Measurements from ENCODE around the gene FAIM2.
A peak's percentile ranks its signal among the peaks of the same experiment; 100 is the strongest.

FAIM2 gene

GRCh38 chr12:49831717-49832116 is 72.0 kb downstream of the FAIM2 start:
- Histone ChIP-seq H3K27ac (ENCODE audit: low read length) (no peak overlapping the region), H3K9me3 (ENCODE audit: insufficient read depth, low read depth, low read length) (no peaks in the 10 kb centered on the region), H3K36me3 (ENCODE audit: insufficient read depth, low read depth, low read length) (no peaks in the 10 kb centered on the region), H3K4me1 (ENCODE audit: insufficient read depth, low read length) (peaks cover 11% of the 10 kb centered on the region), H3K27me3 (ENCODE audit: insufficient read depth, low read length) (no peaks in the 10 kb centered on the region), H3K9ac (ENCODE audit: low read depth, low read length) (no peak overlapping the region), H3K4me3 (ENCODE audit: low read length) (no peak overlapping the region)

GRCh38 chr12:49828133-49829091 is 75.3 kb downstream of the FAIM2 start, which contains the start of gene NCKAP5L:
Gene NCKAP5L, minus strand, starts transcription at chr12:49828413. Its CDS starts 24,369 bp downstream, at chr12:49804044.
- H3K36me3 ChIP-seq (ENCODE audit: insufficient read depth, low read depth, low read length) = no peaks in the 10 kb centered on the region
- H3K4me1 ChIP-seq (ENCODE audit: insufficient read depth, low read length) = peaks cover 23% of the 10 kb centered on the region
- no peaks in the 10 kb centered on the region for H3K9me3 ChIP-seq (ENCODE audit: insufficient read depth, low read depth, low read length)
- H3K9ac ChIP-seq (ENCODE audit: low read depth, low read length) = peak within 1 kb of the TSS; percentile 92
- peak within 1 kb of the TSS; percentile 94 for H3K4me3 ChIP-seq (ENCODE audit: low read length)
- peak within 1 kb of the TSS; percentile 93 for H3K27ac ChIP-seq (ENCODE audit: low read length)
- H3K27me3 ChIP-seq (ENCODE audit: insufficient read depth, low read length) = no peaks in the 10 kb centered on the region

- H3K4me1 ChIP-seq (ENCODE audit: insufficient read depth, low read length) = peaks cover 23% of the 10 kb centered on the region
- H3K4me3 ChIP-seq (ENCODE audit: low read length) = peak overlapping the region; percentile 94
- H3K27ac ChIP-seq (ENCODE audit: low read length) = no peak overlapping the region
These were observed 76.2 kb downstream of the FAIM2 start for GRCh38 chr12:49827401-49828099.

GRCh38 chr12:49827051-49827400 is 76.7 kb downstream of the FAIM2 start:
- Histone ChIP-seq H3K4me1 (ENCODE audit: insufficient read depth, low read length) (peaks cover 23% of the 10 kb centered on the region), H3K36me3 (ENCODE audit: insufficient read depth, low read depth, low read length) (peaks cover 11% of the 10 kb centered on the region), H3K9ac (ENCODE audit: low read depth, low read length) (peak overlapping the region; percentile 53), H3K4me3 (ENCODE audit: low read length) (peak overlapping the region; percentile 94), H3K27me3 (ENCODE audit: insufficient read depth, low read length) (no peaks in the 10 kb centered on the region), H3K27ac (ENCODE audit: low read length) (no peak overlapping the region), H3K9me3 (ENCODE audit: insufficient read depth, low read depth, low read length) (no peaks in the 10 kb centered on the region)

More at GRCh38 chr12:49827401-49828099, 76.2 kb downstream of the FAIM2 start:
- Histone ChIP-seq H3K27me3 (ENCODE audit: insufficient read depth, low read length) (no peaks in the 10 kb centered on the region), H3K9ac (ENCODE audit: low read depth, low read length) (peak overlapping the region; percentile 53), H3K36me3 (ENCODE audit: insufficient read depth, low read depth, low read length) (peaks cover 6% of the 10 kb centered on the region), H3K9me3 (ENCODE audit: insufficient read depth, low read depth, low read length) (no peaks in the 10 kb centered on the region)

- peaks cover 13% of the 10 kb centered on the region for H3K36me3 ChIP-seq (ENCODE audit: insufficient read depth, low read depth, low read length)
- H3K9me3 ChIP-seq (ENCODE audit: insufficient read depth, low read depth, low read length) = no peaks in the 10 kb centered on the region
- H3K27me3 ChIP-seq (ENCODE audit: insufficient read depth, low read length) = no peaks in the 10 kb centered on the region
- H3K9ac ChIP-seq (ENCODE audit: low read depth, low read length) = no peak overlapping the region
- no peak overlapping the region for H3K27ac ChIP-seq (ENCODE audit: low read length)
- H3K4me3 ChIP-seq (ENCODE audit: low read length) = no peak overlapping the region
- peaks cover 26% of the 10 kb centered on the region for H3K4me1 ChIP-seq (ENCODE audit: insufficient read depth, low read length)
These were observed 77.7 kb downstream of the FAIM2 start for GRCh38 chr12:49825971-49826421.

- H3K9me3 ChIP-seq (ENCODE audit: insufficient read depth, low read depth, low read length) = no peaks in the 10 kb centered on the region
- H3K4me1 ChIP-seq (ENCODE audit: insufficient read depth, low read length) = peaks cover 26% of the 10 kb centered on the region
- no peak overlapping the region for H3K27ac ChIP-seq (ENCODE audit: low read length)
- H3K36me3 ChIP-seq (ENCODE audit: insufficient read depth, low read depth, low read length) = peaks cover 13% of the 10 kb centered on the region
- H3K27me3 ChIP-seq (ENCODE audit: insufficient read depth, low read length) = no peaks in the 10 kb centered on the region
- no peak overlapping the region for H3K9ac ChIP-seq (ENCODE audit: low read depth, low read length)
- H3K4me3 ChIP-seq (ENCODE audit: low read length) = peak overlapping the region; percentile 26; the same call in 1 of the 2 replicates
These were observed 78.2 kb downstream of the FAIM2 start for GRCh38 chr12:49825360-49825970.

- Histone ChIP-seq H3K36me3 (ENCODE audit: insufficient read depth, low read depth, low read length) (peaks cover 13% of the 10 kb centered on the region), H3K9ac (ENCODE audit: low read depth, low read length) (no peak overlapping the region), H3K9me3 (ENCODE audit: insufficient read depth, low read depth, low read length) (no peaks in the 10 kb centered on the region), H3K27me3 (ENCODE audit: insufficient read depth, low read length) (no peaks in the 10 kb centered on the region), H3K4me3 (ENCODE audit: low read length) (no peak overlapping the region), H3K4me1 (ENCODE audit: insufficient read depth, low read length) (peaks cover 26% of the 10 kb centered on the region), H3K27ac (ENCODE audit: low read length) (no peak overlapping the region)
These were observed 78.8 kb downstream of the FAIM2 start for GRCh38 chr12:49824895-49825294.

GRCh38 chr12:49824416-49824815 is 79.3 kb downstream of the FAIM2 start:
- Histone ChIP-seq H3K36me3 (ENCODE audit: insufficient read depth, low read depth, low read length) (peaks cover 13% of the 10 kb centered on the region), H3K9ac (ENCODE audit: low read depth, low read length) (no peak overlapping the region), H3K4me1 (ENCODE audit: insufficient read depth, low read length) (peaks cover 26% of the 10 kb centered on the region), H3K4me3 (ENCODE audit: low read length) (no peak overlapping the region), H3K27me3 (ENCODE audit: insufficient read depth, low read length) (no peaks in the 10 kb centered on the region), H3K9me3 (ENCODE audit: insufficient read depth, low read depth, low read length) (no peaks in the 10 kb centered on the region), H3K27ac (ENCODE audit: low read length) (no peak overlapping the region)

GRCh38 chr12:49823951-49824350 is 79.7 kb downstream of the FAIM2 start:
- Histone ChIP-seq H3K36me3 (ENCODE audit: insufficient read depth, low read depth, low read length) (peaks cover 13% of the 10 kb centered on the region), H3K9ac (ENCODE audit: low read depth, low read length) (no peak overlapping the region), H3K27me3 (ENCODE audit: insufficient read depth, low read length) (no peaks in the 10 kb centered on the region), H3K27ac (ENCODE audit: low read length) (no peak overlapping the region), H3K4me3 (ENCODE audit: low read length) (no peak overlapping the region), H3K9me3 (ENCODE audit: insufficient read depth, low read depth, low read length) (no peaks in the 10 kb centered on the region), H3K4me1 (ENCODE audit: insufficient read depth, low read length) (peaks cover 21% of the 10 kb centered on the region)

GRCh38 chr12:49823350-49823749 is 80.3 kb downstream of the FAIM2 start:
- Histone ChIP-seq H3K9ac (ENCODE audit: low read depth, low read length) (no peak overlapping the region), H3K27ac (ENCODE audit: low read length) (no peak overlapping the region), H3K4me3 (ENCODE audit: low read length) (no peak overlapping the region), H3K36me3 (ENCODE audit: insufficient read depth, low read depth, low read length) (peaks cover 13% of the 10 kb centered on the region), H3K27me3 (ENCODE audit: insufficient read depth, low read length) (no peaks in the 10 kb centered on the region), H3K4me1 (ENCODE audit: insufficient read depth, low read length) (peaks cover 21% of the 10 kb centered on the region), H3K9me3 (ENCODE audit: insufficient read depth, low read depth, low read length) (no peaks in the 10 kb centered on the region)
